K562 (cell line): ENCODE results near the gene SEMA4G. TPM values are rescaled to one million over a fixed set of nuclear protein-coding genes. Genes with fewer than 3 reads are reported as not detected.

Experiments used
- CBFB ChIP-seq: sonication (generic); formaldehyde crosslinking; IDR thresholded peaks from 2 replicates; pipeline ENCODE4 v1.4.0; 2020; ENCODE audit warnings: mild to moderate bottlenecking, missing genetic modification reagents
- CREB3 ChIP-seq: fragments of 450-650 bp; conservative IDR thresholded peaks from 2 replicates; pipeline ENCODE4 v1.6.1; 2016; ENCODE audit warnings: missing genetic modification characterization, low read depth, mild to moderate bottlenecking, missing compliant biosample characterization, moderate library complexity
- ESRRB ChIP-seq: fragments of 250-450 bp; sonication (Bioruptor Pico); IDR thresholded peaks from 2 replicates; pipeline ENCODE4 v1.5.0; 2020; ENCODE audit warnings: mild to moderate bottlenecking, moderate library complexity, borderline replicate concordance
- IRF9 ChIP-seq: fragments of 450-650 bp; IDR thresholded peaks from 2 replicates; pipeline ENCODE4 v1.6.1; 2016; ENCODE audit warnings: missing biosample characterization, missing genetic modification characterization
- NCOA6 ChIP-seq: fragments of 450-650 bp; IDR thresholded peaks from 2 replicates; pipeline ENCODE4 v1.6.1; 2017; ENCODE audit warnings: mild to moderate bottlenecking
- REST ChIP-seq, 2 experiments: fragments of 450-650 bp; formaldehyde crosslinking in 1 of 2; IDR thresholded peaks; 2 replicates each; pipeline versions ENCODE4 v1.4.0 to v1.6.1; 2014 to 2020; ENCODE audit warnings: mild to moderate bottlenecking in 2 of 2, borderline replicate concordance in 1 of 2, low read depth in 1 of 2
- TBL1XR1 ChIP-seq, 2 experiments: IDR thresholded peaks; 2 replicates each; pipeline ENCODE4 v1.6.1; 2012; ENCODE audit warnings: improper control_type of control experiment in 2 of 2, low read length in 2 of 2, mild to moderate bottlenecking in 1 of 2
- UBTF ChIP-seq, 2 experiments: IDR thresholded peaks; 2 replicates each; pipeline ENCODE4 v1.6.1; 2012; ENCODE audit warnings: improper control_type of control experiment in 2 of 2, low read depth in 2 of 2, low read length in 2 of 2, borderline replicate concordance in 1 of 2
- ZNF133 ChIP-seq: fragments of 250-450 bp; sonication (Bioruptor Pico); IDR thresholded peaks from 2 replicates; pipeline ENCODE4 v1.4.0; 2020; ENCODE audit warnings: mild to moderate bottlenecking
- polyA plus RNA-seq, 8 experiments: library from polyadenylated mRNA; depleted of rRNA in 4 of 8; stranded (reverse) in 5 of 8; unstranded in 3 of 8; fragments of >200 nt; fragmentation: Nextera tagmentation in 2 of 8; fragmentation: Illumina TruSeq in 1 of 8; extraction: Ambion mirVana in 2 of 8; extraction: Trizol in 1 of 8; gene quantifications; 2 replicates each; pipeline versions ENCODE4 v1.2.1 to v1.2.3, GENCODE V29; 2011 to 2014; ENCODE audit warnings: inconsistent platforms in 1 of 8, missing spikeins in 1 of 8
- total RNA-seq, 7 experiments: library from RNA; depleted of rRNA in 6 of 7; stranded (reverse); fragments of >200 nt in 6 of 7; fragmentation: Illumina TruSeq in 2 of 7; extraction: Trizol in 2 of 7; gene quantifications; 2 replicates each; pipeline versions ENCODE4 v1.2.1 to v1.2.3, GENCODE V29; 2011 to 2021; ENCODE audit warnings: low replicate concordance in 1 of 7

Gene SEMA4G
- total and polyA plus RNA-seq, 9 of the 15 experiments (the other 6 are each of a cell fraction or from before 2014, with no cell fraction given), result 0.40 to 7.8 (median 1.8) TPM

- TF ChIP-seq REST (IDR thresholded peaks at IDR 0.05; ENCODE audit: borderline replicate concordance) (no peak), REST (CRISPR knock-in tag; IDR thresholded peaks at IDR 0.05; ENCODE audit: low read depth) (no peak), UBTF (IDR thresholded peaks at IDR 0.05; ENCODE audit: borderline replicate concordance in 1 of 2, low read depth in 2 of 2, low read length in 2 of 2) (no peak), CREB3 (tag) (no peak), IRF9 (tag) (no peak), NCOA6 (no peak), CBFB (CRISPR knock-in tag) (no peak), TBL1XR1 (IDR thresholded peaks at IDR 0.05; ENCODE audit: low read length in 2 of 2) (no peak), ZNF133 (CRISPR knock-in tag) (no peak), ESRRB (no peak)
Observed at GRCh38 chr10:101005361-101005760, 36.1 kb downstream of the SEMA4G start (continued).
